HG02642 (cell line): ENCODE measurements around the gene RABGGTA.

ENCODE experiments used
- ATAC-seq: cut with Tn5 transposase; IDR thresholded peaks from one replicate; pipeline ENCODE4 v1.9.1; 2021; ENCODE audit warnings: mild to moderate bottlenecking; ENCODE audit not compliant: unreplicated experiment, poor library complexity

Gene RABGGTA

DNA sequence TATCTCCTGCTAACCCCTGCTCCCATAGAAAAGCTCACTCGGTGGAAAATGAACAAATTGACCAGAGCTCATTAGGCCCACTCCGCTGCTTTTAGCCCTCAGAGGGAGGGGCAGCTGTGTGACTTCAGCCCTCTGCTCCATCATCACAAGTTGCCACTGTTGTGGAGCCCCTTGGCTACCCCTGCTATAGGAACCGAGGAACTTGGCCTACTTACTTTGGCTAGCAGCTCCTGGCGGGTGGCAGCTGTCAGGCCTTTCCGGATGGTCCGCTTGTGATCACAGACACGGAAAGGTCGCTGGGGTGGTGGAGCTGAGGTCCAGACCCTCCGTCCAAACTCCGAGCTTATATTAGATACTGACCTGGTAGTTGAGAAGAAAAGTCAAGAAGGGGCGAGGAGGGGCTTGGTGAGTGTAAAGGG is 35.8 kb upstream of the RABGGTA start:
- ATAC-seq, result no peak

- ATAC-seq, result no peak
These were observed 32.6 kb upstream of the RABGGTA start for GRCh38 chr14:24304019-24304387.

DNA sequence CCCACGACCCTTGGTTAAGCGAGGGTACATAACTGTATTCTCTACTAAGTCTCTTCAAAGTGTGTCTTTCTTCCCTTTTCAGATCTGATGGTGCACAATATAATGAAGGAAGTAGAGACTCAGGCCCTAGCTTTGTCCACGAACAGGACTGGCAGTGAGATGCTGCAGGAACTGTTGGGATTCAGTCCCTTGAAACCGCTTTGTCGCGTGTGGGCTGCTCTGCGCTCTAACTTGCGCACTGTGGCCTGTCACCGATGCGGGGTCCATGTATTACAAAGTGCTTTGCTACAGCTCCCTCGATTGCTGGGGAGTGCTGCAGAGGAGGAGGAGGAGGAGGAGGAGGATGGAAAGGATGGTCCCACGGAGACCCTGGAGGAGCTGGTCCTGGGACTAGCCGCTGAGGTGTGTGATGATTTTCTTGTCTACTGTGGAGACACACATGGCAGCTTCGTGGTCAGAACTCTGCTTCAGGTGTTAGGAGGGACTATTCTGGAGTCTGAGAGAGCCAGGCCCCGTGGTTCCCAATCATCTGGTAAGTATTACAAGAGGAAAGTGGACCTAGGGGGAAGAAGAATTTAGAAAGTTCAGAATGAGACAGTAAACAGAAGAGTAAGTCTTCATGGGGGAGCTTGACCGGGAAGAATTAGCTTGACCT is 29.1 kb upstream of the RABGGTA start:
- ATAC-seq, result no peak

- ATAC-seq, result peak; percentile 75
These were observed 28.1 kb upstream of the RABGGTA start, which contains the start of the genes DHRS1 and NOP9 for GRCh38 chr14:24299255-24300191. Gene DHRS1 (minus strand): TSS chr14:24299780. CDS start chr14:24299106, 674 bp downstream. Gene NOP9 (plus strand): TSS chr14:24299850. CDS start chr14:24299955, 105 bp downstream.

DNA sequence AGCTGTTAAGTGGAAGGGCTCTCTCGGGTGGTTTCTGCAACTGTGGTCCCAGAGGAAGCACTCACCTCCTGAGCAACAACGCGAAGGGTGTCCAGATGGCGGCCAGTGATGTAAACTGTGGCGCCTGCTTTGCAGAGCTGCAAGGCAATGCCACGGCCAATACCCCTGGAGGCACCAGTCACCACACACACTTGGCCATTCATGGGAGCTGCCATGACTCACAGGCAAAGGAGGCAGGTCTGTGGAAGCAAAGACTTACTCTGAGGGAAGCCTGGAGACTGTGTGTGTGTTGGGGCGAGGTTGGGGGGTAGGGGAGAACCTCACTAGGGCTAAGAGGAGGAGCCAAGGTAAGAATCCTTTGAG is 27.5 kb upstream of the RABGGTA start:
- ATAC-seq, result no peak

DNA sequence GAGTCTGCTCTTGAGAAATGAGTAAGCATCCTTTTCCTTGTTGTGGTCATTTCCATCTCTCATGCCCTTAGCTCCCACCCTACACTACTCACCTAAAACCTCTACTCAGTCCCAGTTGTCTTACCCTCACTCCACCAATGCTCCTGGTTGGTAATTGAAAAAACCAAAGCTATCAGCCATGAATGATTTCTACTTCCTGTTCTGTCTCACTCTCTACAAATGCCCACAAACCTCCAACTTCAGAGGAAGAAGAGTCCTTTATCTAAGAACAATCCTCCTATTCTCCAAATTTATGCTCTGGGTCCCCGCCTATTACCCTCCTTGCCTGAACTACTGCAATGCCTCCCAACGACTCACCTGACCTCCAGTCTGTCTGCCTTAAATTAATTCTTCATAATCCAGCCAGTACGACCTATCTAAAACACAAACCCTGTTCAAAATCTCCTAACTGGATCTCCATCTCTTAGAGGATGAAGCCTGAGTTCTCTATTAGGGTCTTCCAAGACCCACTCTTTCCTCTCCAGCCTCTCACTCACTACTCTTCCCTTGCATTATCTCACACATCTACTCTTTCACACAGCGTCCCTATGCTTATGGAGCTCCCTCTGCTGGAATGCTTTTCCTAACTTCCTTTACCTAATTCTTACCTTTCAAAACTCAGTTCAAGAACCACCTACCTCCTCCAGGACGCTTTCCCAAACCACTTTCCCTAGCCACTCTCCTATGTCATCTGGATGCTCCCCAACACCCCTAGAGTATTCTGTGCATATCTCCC is 26.0 kb upstream of the RABGGTA start:
- ATAC-seq, result peak; percentile 5

- peak; percentile 49 for ATAC-seq
These were observed 25.2 kb upstream of the RABGGTA start for GRCh38 chr14:24296341-24297157.

DNA sequence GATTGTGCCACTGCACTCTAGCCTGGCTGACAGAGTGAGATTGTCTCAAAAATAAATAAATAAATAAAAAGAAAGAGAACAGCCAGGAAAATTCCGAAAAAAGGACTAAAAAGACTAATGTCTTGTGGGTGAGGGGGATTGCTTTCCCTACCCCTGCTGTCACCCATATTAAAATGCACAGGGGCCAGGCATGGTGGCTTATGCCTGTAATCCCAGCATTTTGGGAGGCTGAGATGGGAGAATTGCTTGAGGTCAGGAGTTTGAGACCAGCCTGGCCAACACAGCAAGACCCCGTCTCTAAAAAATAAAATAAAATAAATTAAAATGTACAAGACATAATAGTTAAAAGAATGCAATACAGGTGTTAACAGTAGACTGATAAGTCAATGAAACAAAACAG is 22.1 kb upstream of the RABGGTA start:
- no peak for ATAC-seq

DNA sequence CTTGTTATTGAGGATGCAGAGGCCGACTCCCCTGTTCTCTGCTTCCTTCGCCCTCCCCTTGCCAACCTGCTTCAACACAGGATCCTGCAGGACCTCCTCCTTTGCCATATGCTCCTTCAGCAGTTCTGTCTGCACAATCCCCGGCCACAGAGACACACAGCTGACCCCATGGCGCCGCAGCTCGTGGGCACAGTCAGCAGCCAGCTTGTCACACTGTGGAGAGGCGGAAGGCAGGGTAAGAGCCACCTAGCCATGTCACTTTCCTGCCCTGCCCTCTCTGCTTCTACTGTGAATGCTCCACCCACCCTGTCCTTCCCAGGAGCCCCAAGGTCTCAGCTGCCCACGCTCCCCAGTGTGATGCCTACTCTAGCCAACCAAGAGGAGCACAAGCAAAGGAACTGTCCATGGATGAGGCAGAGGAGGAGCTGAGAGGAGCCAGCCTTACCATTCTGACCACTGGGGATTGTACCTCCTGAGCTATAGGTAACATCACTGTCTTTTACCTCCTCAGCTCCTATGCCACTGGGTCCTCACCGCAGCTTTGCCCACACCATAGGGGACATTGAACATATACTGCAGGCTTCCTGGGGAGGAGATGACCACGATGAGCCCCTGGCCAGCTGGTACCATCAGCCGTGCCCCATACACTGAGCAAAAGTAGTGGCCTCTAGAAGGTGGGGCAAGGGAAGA is 20.9 kb upstream of the RABGGTA start:
- ATAC-seq, result no peak

GRCh38 chr14:24291446-24292117 is 20.2 kb upstream of the RABGGTA start:
- no peak for ATAC-seq

- no peak for ATAC-seq
These were observed 19.3 kb upstream of the RABGGTA start for GRCh38 chr14:24290746-24291145.

DNA sequence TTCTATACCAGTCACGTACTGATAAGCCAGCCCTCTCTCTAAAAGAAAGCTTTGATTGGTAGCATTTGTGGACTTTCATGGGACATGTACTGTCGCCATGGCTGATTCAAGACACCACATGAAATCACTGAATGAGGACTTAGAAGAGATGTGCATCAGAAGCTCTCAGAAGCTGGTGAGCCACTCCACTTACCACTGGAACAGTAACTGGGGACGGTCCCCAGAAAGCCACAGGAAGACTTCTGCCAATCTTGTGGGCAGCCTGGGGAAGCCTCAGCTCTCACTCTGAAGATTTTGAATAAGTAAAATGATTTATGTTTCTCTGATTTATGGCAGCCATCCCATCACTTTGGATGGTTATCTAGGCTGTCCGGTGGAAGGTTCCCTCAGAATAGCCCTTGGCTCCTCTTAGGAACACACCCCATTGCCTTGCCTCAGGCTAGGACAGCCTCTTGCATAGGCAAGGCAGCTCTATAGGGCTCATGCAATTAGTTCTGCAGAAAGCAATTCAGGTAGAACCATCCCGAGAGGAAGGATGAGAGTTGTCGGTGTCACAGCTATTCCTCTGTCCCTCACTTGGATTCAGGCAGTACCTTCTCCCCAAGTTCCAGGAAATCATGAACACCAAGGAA is 18.4 kb upstream of the RABGGTA start:
- ATAC-seq, result no peak

DNA sequence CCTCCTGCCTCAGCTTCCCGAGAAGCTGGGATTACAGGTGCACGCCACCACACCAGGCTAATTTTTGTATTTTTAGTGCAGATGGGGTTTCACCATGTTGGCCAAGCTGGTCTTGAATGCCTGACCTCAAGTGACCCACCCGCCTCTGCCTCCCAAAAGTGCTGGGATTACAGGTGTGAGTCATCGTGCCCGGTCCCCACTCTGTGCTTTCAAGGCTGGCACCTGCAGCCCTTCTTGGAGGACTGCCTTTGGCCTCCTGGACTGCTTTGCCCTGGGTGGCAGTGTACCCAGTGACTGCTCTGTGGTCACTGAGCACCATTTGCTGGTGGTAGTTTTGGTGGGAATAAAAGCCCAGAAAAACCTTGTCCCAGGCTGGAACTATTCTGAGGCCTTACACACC is 15.6 kb upstream of the RABGGTA start:
- no peak for ATAC-seq

- ATAC-seq, result no peak
These were observed 14.0 kb upstream of the RABGGTA start for GRCh38 chr14:24285351-24285750.

- no peak for ATAC-seq
These were observed 13.2 kb upstream of the RABGGTA start for GRCh38 chr14:24284501-24285035.

GRCh38 chr14:24283796-24284460 is 12.5 kb upstream of the RABGGTA start:
- no peak for ATAC-seq

GRCh38 chr14:24282736-24283135 is 11.3 kb upstream of the RABGGTA start:
- ATAC-seq, result no peak

GRCh38 chr14:24281636-24282035 is 10.2 kb upstream of the RABGGTA start:
- ATAC-seq, result no peak
